Activated B cell treated with CpG ODN at 0.5 μM for 24 hours (primary cell): Measurements from ENCODE around the gene TMC3. TPM values are rescaled to one million over a fixed set of nuclear protein-coding genes. Genes with fewer than 3 reads are reported as not detected.
A peak's percentile ranks its signal among the peaks of the same experiment; 100 is the strongest.

Source experiments
- ATAC-seq: fragments of 200-7000 bp; cut with Tn5 transposase; one replicate; pipeline ENCODE4 v1.10.0; 2021; ENCODE audit warnings: low read depth, mild to moderate bottlenecking, moderate library complexity
- CTCF ChIA-PET: fragments of 350-600 bp; sonication (Branson Sonifier 250); formaldehyde crosslinking; loops from one replicate; lab custom pipeline; 2021; ENCODE audit warnings: antibody characterized with exemption; lab: Charles Lee
- POLR2A ChIA-PET: fragments of 350-600 bp; sonication (Branson Sonifier 250); formaldehyde crosslinking; loops from one replicate; lab custom pipeline; 2021; ENCODE audit warnings: antibody characterized with exemption; lab: Charles Lee
- DNase-seq: peaks from one replicate; pipeline ENCODE4 v3.0.0; 2022
- H3K27ac Mint-ChIP-seq: one replicate; pipeline ENCODE4 v1.8.0; 2020; ENCODE audit warnings: mixed read lengths
- H3K27me3 Mint-ChIP-seq: one replicate; pipeline ENCODE4 v1.8.0; 2021; ENCODE audit warnings: mixed read lengths
- H3K36me3 Mint-ChIP-seq: one replicate; pipeline ENCODE4 v1.8.0; 2021; ENCODE audit warnings: low read depth, mixed read lengths
- H3K4me1 Mint-ChIP-seq: one replicate; pipeline ENCODE4 v1.8.0; 2021; ENCODE audit warnings: mixed read lengths
- H3K4me3 Mint-ChIP-seq: one replicate; pipeline ENCODE4 v1.8.0; 2020; ENCODE audit warnings: mild to moderate bottlenecking, mixed read lengths
- H3K9me3 Mint-ChIP-seq: one replicate; pipeline ENCODE4 v1.8.0; 2020; ENCODE audit warnings: mixed read lengths
- intact Hi-C: fragments of 100-400 bp; cut with micrococcal nuclease; formaldehyde crosslinking; loops from one replicate; pipeline ENCODE4 v1.15.1; 2024
- total RNA-seq: library from RNA; stranded (reverse); gene quantifications from 2 replicates; pipeline ENCODE4 v1.2.3, GENCODE V29; 2022
- TF ChIP-seq, protein P1 (sequence below): fragments of 200-600 bp; IDR thresholded peaks from one replicate; pipeline ENCODE4 v1.8.0; 2022; ENCODE audit warnings: antibody characterized with exemption, mild to moderate bottlenecking

TMC3 gene
- total RNA-seq, 1 donor from 2014 or later = not detected

DNA sequence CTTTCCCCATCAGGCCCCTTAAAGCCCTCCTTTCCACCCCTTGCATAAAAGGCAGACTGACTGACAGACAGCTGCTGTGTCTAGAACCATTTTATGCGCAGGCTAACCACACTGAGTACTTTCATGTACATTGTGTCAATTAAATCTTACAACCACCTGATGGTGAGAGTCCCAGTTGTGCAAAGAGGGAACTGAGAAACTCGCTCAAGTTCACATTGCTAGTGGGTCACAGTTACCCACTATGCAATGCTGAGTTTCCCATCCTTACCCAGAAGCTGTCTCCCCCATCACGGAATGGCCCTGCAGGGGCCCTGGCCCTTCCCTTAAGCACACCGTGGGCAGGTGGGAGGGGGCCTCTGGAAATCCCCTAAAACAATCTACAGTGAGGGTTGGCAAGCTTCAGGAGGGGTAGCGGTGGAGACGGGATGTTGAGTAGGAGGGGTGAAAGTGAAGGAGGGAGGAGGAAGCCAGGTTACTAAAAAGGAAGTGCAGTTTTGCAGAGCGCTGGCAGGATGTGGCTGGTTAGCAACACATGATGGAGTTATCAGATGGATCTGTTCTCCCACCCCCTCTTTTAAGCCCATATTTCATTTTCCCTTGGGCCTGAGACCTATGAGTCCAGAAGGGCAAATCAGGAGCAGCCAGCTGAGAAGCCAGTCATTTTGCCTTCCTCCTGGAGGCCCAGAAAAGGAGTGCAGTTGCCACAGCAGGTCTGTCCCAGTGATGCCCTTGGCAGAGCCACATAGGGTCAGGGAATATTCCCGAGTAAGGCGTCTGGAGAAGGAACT lies 80.1 kb downstream of the TMC3 start:
- H3K9me3 Mint-ChIP-seq = no peaks in the 10 kb centered on the region
- ATAC-seq = peak; percentile 73
- ChIA-PET POLR2A (interaction anchor here (0.6 to 14.9 kb wide), 15 partner anchors 11 to 319 kb away, joined by 3 to 631 read pairs (median 6); partner anchors contain the start of genes STARD5 and TLNRD1), CTCF (interaction anchor here (0.9 to 6.6 kb wide), 7 partner anchors 8 to 43 kb away, joined by 3 to 82 read pairs (median 5); partner anchors contain the start of gene STARD5)
- TF ChIP-seq, protein P1, sequence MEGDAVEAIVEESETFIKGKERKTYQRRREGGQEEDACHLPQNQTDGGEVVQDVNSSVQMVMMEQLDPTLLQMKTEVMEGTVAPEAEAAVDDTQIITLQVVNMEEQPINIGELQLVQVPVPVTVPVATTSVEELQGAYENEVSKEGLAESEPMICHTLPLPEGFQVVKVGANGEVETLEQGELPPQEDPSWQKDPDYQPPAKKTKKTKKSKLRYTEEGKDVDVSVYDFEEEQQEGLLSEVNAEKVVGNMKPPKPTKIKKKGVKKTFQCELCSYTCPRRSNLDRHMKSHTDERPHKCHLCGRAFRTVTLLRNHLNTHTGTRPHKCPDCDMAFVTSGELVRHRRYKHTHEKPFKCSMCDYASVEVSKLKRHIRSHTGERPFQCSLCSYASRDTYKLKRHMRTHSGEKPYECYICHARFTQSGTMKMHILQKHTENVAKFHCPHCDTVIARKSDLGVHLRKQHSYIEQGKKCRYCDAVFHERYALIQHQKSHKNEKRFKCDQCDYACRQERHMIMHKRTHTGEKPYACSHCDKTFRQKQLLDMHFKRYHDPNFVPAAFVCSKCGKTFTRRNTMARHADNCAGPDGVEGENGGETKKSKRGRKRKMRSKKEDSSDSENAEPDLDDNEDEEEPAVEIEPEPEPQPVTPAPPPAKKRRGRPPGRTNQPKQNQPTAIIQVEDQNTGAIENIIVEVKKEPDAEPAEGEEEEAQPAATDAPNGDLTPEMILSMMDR = no peak
- H3K36me3 Mint-ChIP-seq = peaks cover 54% of the 10 kb centered on the region
- intact Hi-C loops = loop anchor here (1.0 to 10.0 kb wide), 8 partner anchors 8 to 1319 kb away; partner anchors contain the start of genes BCL2A1, MESD, STARD5 and TLNRD1
- H3K27me3 Mint-ChIP-seq = no peaks in the 10 kb centered on the region
- H3K4me3 Mint-ChIP-seq = peak overlapping the region; percentile 94
- H3K27ac Mint-ChIP-seq = peak overlapping the region; percentile 99
- DNase-seq = peak; percentile 74
- peaks cover 98% of the 10 kb centered on the region for H3K4me1 Mint-ChIP-seq

DNA sequence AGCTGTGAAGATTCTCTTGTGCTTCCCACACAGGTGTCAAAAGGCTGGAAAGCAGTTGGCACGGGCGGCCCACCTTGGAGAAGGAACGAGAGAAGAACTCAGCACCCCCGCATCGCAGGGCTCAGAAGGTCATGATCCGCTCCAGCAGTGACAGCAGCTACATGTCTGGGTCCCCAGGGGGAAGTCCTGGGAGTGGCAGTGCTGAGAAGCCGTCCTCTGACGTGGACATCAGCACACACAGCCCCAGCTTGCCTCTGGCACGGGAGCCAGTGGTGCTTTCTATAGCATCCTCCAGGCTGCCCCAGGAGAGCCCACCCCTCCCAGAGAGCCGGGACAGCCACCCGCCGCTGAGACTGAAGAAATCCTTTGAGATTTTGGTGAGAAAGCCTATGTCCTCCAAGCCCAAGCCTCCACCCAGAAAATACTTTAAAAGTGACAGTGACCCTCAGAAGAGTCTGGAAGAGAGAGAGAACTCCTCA lies 81.5 kb downstream of the TMC3 start:
- peaks cover 98% of the 10 kb centered on the region for H3K4me1 Mint-ChIP-seq
- peaks cover 40% of the 10 kb centered on the region for H3K36me3 Mint-ChIP-seq
- H3K4me3 Mint-ChIP-seq = peak overlapping the region; percentile 94
- TF ChIP-seq, protein P1 = no peak
- no peaks in the 10 kb centered on the region for H3K9me3 Mint-ChIP-seq
- ChIA-PET POLR2A (interaction anchor here (0.6 to 14.9 kb wide), 14 partner anchors 11 to 1248 kb away, joined by 3 to 631 read pairs (median 15); partner anchors contain the start of genes RPS17, STARD5 and TLNRD1), CTCF (interaction anchor here (0.9 to 6.6 kb wide), 8 partner anchors 9 to 44 kb away, joined by 3 to 82 read pairs (median 4); no protein-coding TSS in a partner anchor)
- intact Hi-C loops = loop anchor here (1.0 to 10.0 kb wide), 4 partner anchors 17 to 1318 kb away; partner anchors contain the start of genes BCL2A1 and MESD
- peak overlapping the region; percentile 99 for H3K27ac Mint-ChIP-seq
- ATAC-seq = peak; percentile 53
- DNase-seq = peak; percentile 73
- no peaks in the 10 kb centered on the region for H3K27me3 Mint-ChIP-seq

DNA sequence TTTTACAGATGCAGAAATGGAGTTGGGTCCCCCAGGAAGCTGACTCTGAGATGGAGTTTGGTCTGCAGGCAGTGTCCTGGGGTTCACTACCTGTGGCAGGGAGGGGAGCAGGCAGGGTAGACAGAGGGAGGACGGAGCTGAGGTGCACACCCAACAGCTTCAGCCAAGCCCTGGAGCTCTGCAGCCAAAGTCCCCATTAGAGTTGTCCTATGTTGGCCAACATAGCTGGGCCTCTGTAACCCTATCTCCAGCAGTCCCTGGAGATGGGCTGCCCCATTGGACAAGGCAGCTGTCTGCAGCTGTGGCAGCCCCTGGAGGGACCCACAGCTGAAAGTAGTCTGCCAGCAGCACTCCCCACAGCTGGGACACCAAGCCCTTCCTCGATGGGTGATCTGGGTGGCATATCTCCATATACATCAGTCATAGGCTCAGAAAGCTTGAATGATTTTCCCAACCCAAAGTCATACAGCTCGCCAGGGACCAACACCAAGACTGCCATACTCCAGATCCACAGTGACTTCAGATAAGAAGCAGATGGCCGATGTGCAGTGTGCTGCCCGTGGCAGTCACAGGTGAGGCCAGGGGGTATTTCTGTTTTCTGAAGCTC lies 82.0 kb downstream of the TMC3 start:
- Mint-ChIP-seq H3K27ac (peak overlapping the region; percentile 99), H3K9me3 (peaks cover under 1% of the 10 kb centered on the region), H3K4me3 (peak overlapping the region; percentile 94), H3K4me1 (peaks cover 99% of the 10 kb centered on the region), H3K36me3 (peaks cover 35% of the 10 kb centered on the region), H3K27me3 (no peaks in the 10 kb centered on the region)
- POLR2A ChIA-PET = interaction anchor here (0.6 to 14.9 kb wide), 14 partner anchors 10 to 1248 kb away, joined by 3 to 631 read pairs (median 15); partner anchors contain the start of genes RPS17, STARD5 and TLNRD1
- CTCF ChIA-PET = interaction anchor here (0.6 to 6.6 kb wide), 10 partner anchors 10 to 45 kb away, joined by 3 to 82 read pairs (median 4); no protein-coding TSS in a partner anchor
- TF ChIP-seq, protein P1 = no peak
- intact Hi-C loops = loop anchor here (5.0 to 10.0 kb wide), 2 partner anchors 305 to 1317 kb away; partner anchors contain the start of genes BCL2A1 and MESD
- ATAC-seq = no peak
- no peak for DNase-seq

DNA sequence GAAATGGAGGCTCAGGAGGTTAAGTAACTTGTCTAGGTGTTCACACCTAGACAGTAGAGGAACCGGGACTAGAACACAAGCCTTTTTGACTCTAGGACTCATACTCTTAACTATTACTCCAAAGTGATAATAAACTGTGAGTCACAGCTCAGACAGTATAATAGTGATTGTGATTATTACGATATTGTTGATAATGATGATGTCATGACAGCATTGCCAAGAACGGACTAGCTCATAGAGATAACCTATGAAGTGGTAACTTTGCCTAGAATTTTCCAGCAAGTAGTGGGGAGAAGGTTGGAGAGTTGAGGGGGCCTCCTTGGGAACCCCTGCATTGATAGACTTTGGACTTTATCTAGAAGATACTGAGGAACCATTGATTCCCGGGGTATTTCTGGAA lies 84.1 kb downstream of the TMC3 start:
- Mint-ChIP-seq H3K4me3 (no peak overlapping the region), H3K27ac (peak overlapping the region; percentile 96), H3K9me3 (peaks cover 3% of the 10 kb centered on the region), H3K36me3 (peaks cover 15% of the 10 kb centered on the region), H3K4me1 (peaks cover 99% of the 10 kb centered on the region), H3K27me3 (no peaks in the 10 kb centered on the region)
- ChIA-PET CTCF (interaction anchor here (0.6 to 6.6 kb wide), 4 partner anchors 12 to 182 kb away, joined by 3 to 82 read pairs (median 14); no protein-coding TSS in a partner anchor), POLR2A (interaction anchor here (0.5 to 14.9 kb wide), 7 partner anchors 10 to 290 kb away, joined by 3 to 631 read pairs (median 3); partner anchors contain the start of gene STARD5)
- no peak for DNase-seq
- TF ChIP-seq, protein P1 = no peak
- no peak for ATAC-seq
- intact Hi-C loops = loop anchor here (5.0 to 10.0 kb wide), 3 partner anchors 303 to 1315 kb away; partner anchors contain the start of genes BCL2A1, MESD and MEX3B
